ENCODE measurements around the gene ODAD4.

DNA sequence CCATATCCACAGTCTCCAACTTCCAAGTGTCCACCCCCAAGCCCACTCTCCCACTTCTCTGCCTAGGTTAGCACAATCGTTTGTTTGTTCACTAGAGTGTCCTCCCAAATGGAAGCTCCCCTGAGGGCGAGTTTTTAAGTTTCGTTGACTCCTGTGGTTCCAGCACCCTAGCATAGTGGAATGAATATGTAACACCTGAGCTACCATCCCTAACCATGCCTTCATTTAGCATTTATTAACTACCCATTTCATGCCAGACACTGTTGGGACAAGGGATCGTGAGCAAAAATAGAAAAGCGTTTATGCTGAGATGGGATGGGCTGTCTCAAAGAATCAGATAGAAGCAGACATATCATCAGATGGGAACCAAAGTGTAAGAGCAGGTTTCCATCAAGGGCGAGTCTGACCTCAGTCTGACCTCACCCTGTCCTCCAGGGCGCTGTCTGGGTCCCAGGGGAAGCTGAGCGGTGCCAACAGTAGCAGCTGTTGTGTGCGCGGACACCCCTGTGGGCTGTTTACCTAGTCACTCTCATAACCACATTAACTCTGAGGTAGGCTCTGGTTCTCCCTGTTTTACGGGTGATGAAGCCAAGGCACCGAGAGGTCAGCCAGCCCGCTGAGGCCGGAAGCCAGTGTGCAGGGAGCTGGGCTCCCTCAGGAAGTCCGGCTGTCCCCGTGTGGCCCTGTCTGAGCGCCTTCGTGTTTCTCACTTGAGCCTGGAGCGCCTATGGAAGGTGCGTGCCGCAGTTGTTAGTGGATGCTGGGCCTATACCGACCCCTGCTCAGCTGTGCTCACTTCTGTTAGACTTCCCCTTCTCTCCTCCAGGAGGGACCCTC lies 42.4 kb downstream of the ODAD4 start:
- TF ChIP-seq CTCF (IDR thresholded peaks at IDR 0.05) (no peak), POLR2A (IDR thresholded peaks at IDR 0.05) (peak; percentile 10)
